GM12891 (cell line): ENCODE data around the gene HIGD2A.

Experiments
- POLR2A ChIP-seq: IDR thresholded peaks from 2 replicates; pipeline ENCODE4 v1.6.1; 2011; ENCODE audit warnings: low read depth, low read length, control low read depth
- POLR2AphosphoS5 ChIP-seq: IDR thresholded peaks from 2 replicates; pipeline ENCODE4 v1.6.1; 2011; ENCODE audit warnings: low read depth, low read length, control low read depth
- SPI1 ChIP-seq: IDR thresholded peaks from 2 replicates; pipeline ENCODE4 v1.6.1; 2011; ENCODE audit warnings: low read depth, low read length, control low read depth
- TAF1 ChIP-seq: IDR thresholded peaks from 2 replicates; pipeline ENCODE4 v1.6.1; 2011; ENCODE audit warnings: low read depth, low read length, control low read depth

- no peak for TF ChIP-seq POLR2AphosphoS5
- no peak; the same call in 1 of the 2 replicates for TF ChIP-seq POLR2A
- no peak for TF ChIP-seq SPI1
- TF ChIP-seq TAF1, result no peak
Observed at GRCh38 chr5:176384366-176384930, 4.1 kb upstream of the HIGD2A start.
